Mesendoderm (in vitro differentiated cells): ENCODE data around the gene NAA11.

Experiments used
- DNase-seq: peaks from one replicate; pipeline ENCODE4 v3.0.0; 2013
- H2AK5ac ChIP-seq: 2 replicates; pipeline ENCODE4 v1.6.1; 2013; ENCODE audit warnings: low read length, inconsistent platforms
- H2BK120ac ChIP-seq: 2 replicates; pipeline ENCODE4 v1.6.1; 2013; ENCODE audit warnings: low read depth, mild to moderate bottlenecking, low read length, moderate library complexity, mixed read lengths
- H2BK15ac ChIP-seq: replicated peaks from 2 replicates; pipeline ENCODE4 v1.6.1; 2013; ENCODE audit warnings: low read depth, mild to moderate bottlenecking, moderate library complexity
- H2BK5ac ChIP-seq: 2 replicates; pipeline ENCODE4 v1.6.1; 2013; ENCODE audit warnings: low read length, inconsistent platforms
- H3K18ac ChIP-seq: 2 replicates; pipeline ENCODE4 v1.6.1; 2013; ENCODE audit warnings: mild to moderate bottlenecking, low read length, mixed read lengths
- H3K23ac ChIP-seq: one replicate; pipeline ENCODE4 v1.6.1; 2013; ENCODE audit warnings: low read length
- H3K27ac ChIP-seq: 2 replicates; pipeline ENCODE4 v1.5.1; 2013; ENCODE audit warnings: low read depth, mild to moderate bottlenecking, inconsistent platforms, low read length, moderate library complexity
- H3K27me3 ChIP-seq: 2 replicates; pipeline ENCODE4 v1.6.1; 2013; ENCODE audit warnings: low read length, control low read depth, mild to moderate bottlenecking, inconsistent platforms; ENCODE audit not compliant: insufficient read depth, poor library complexity
- H3K36me3 ChIP-seq: 2 replicates; pipeline ENCODE4 v1.6.1; 2013; ENCODE audit warnings: low read length, inconsistent platforms; ENCODE audit not compliant: control insufficient read depth, insufficient read depth
- H3K4ac ChIP-seq: one replicate; pipeline ENCODE4 v1.6.1; 2013; ENCODE audit warnings: low read depth, mild to moderate bottlenecking, low read length, moderate library complexity
- H3K4me1 ChIP-seq: 2 replicates; pipeline ENCODE4 v1.6.1; 2013; ENCODE audit warnings: low read depth, low read length, inconsistent platforms; ENCODE audit not compliant: control insufficient read depth
- H3K4me2 ChIP-seq: 2 replicates; pipeline ENCODE4 v1.6.1; 2013; ENCODE audit warnings: low read length
- H3K4me3 ChIP-seq: 2 replicates; pipeline ENCODE4 v1.5.1; 2013; ENCODE audit warnings: mild to moderate bottlenecking, low read length
- H3K56ac ChIP-seq: one replicate; pipeline ENCODE4 v1.6.1; 2013; ENCODE audit warnings: low read length
- H3K79me1 ChIP-seq: 2 replicates; pipeline ENCODE4 v1.6.1; 2013; ENCODE audit warnings: low read length, inconsistent platforms
- H3K79me2 ChIP-seq: 2 replicates; pipeline ENCODE4 v1.6.1; 2013; ENCODE audit warnings: mild to moderate bottlenecking, low read length; ENCODE audit not compliant: control insufficient read depth, insufficient read depth
- H3K9ac ChIP-seq: 2 replicates; pipeline ENCODE4 v1.6.1; 2013; ENCODE audit warnings: low read length, inconsistent platforms
- H4K5ac ChIP-seq: one replicate; pipeline ENCODE4 v1.6.1; 2013; ENCODE audit warnings: low read length
- H4K8ac ChIP-seq: one replicate; pipeline ENCODE4 v1.6.1; 2013; ENCODE audit warnings: low read depth, mild to moderate bottlenecking, control low read depth, low read length, moderate library complexity
- WGBS: extraction: QIAGEN DNeasy Blood & Tissue Kit; methylation state at CpG from one replicate; pipeline ENCODE4 v1.1.7; 2013; ENCODE audit warnings: low lambda C conversion rate, missing lambda C conversion rate; ENCODE audit not compliant: insufficient coverage; ENCODE audit errors: extremely low coverage; 5-methylcytosine and 5-hydroxymethylcytosine counted together

Gene NAA11

DNA sequence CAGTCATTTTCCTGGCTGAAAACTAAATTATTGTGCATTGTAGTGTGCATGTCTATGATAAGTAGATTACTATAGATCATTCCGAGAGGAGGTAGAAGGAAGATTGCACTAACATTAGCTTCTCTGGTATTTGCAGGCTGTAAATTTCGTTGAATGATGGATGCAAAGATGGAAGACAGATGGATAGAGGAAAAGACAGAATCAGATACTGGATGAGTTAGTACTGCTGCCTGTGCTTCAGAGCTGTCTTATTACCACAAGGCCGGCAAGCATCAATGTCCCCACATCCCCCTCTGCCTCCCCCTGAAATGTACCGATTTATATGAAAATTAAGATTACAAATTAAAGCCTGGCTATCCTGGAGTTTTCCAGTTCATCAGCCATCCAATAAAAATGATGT, 17.7 kb downstream of the NAA11 start:
- H2BK15ac ChIP-seq: no peak overlapping the region
- H3K4ac ChIP-seq: no peak overlapping the region
- no peak overlapping the region for H3K23ac ChIP-seq
- H3K27me3 ChIP-seq: no peaks in the 10 kb centered on the region
- H4K8ac ChIP-seq: no peak overlapping the region
- no peak overlapping the region for H2AK5ac ChIP-seq
- no peaks in the 10 kb centered on the region for H3K79me2 ChIP-seq
- H3K18ac ChIP-seq: no peak overlapping the region
- H3K9ac ChIP-seq: no peak overlapping the region
- H4K5ac ChIP-seq: no peak overlapping the region
- WGBS: no CpG with 5 or more reads among the region's 4 CpGs
- no peaks in the 10 kb centered on the region for H3K36me3 ChIP-seq
- no peaks in the 10 kb centered on the region for H3K4me1 ChIP-seq
- H3K4me2 ChIP-seq: no peak overlapping the region
- no peaks in the 10 kb centered on the region for H3K79me1 ChIP-seq
- H2BK120ac ChIP-seq: no peak overlapping the region
- DNase-seq: no peak
- no peak overlapping the region for H3K27ac ChIP-seq
- no peak overlapping the region for H2BK5ac ChIP-seq
- no peak overlapping the region for H3K4me3 ChIP-seq
- H3K56ac ChIP-seq: no peak overlapping the region

DNA sequence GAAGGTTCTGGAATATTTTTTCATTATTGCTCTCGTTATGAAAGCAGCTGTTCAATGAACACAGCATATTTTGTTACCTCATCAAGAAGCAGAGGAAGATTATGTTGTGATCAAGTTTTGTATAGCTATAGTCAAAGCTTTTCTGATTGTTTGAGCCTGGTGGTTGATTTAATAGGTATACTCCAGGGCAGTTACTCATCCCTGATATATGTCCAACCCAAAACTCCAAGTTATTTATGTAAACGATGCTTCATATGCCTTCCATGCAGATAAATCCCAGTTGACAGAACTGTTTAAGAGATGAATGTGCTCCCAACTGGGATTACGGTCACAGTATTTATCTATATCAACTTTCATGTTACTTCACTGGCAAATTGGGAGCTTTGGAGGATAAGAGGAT, 19.1 kb downstream of the NAA11 start:
- H2BK15ac ChIP-seq: no peak overlapping the region
- H3K79me2 ChIP-seq: no peaks in the 10 kb centered on the region
- no peak overlapping the region for H2BK120ac ChIP-seq
- H2AK5ac ChIP-seq: no peak overlapping the region
- no peak for DNase-seq
- H3K23ac ChIP-seq: no peak overlapping the region
- H4K8ac ChIP-seq: no peak overlapping the region
- H3K9ac ChIP-seq: no peak overlapping the region
- no peaks in the 10 kb centered on the region for H3K27me3 ChIP-seq
- H3K4me2 ChIP-seq: no peak overlapping the region
- H3K36me3 ChIP-seq: no peaks in the 10 kb centered on the region
- no peak overlapping the region for H3K18ac ChIP-seq
- H3K79me1 ChIP-seq: no peaks in the 10 kb centered on the region
- H2BK5ac ChIP-seq: no peak overlapping the region
- no peak overlapping the region for H4K5ac ChIP-seq
- no peak overlapping the region for H3K56ac ChIP-seq
- no peaks in the 10 kb centered on the region for H3K4me1 ChIP-seq
- H3K27ac ChIP-seq: no peak overlapping the region
- no CpG with 5 or more reads among the region's 3 CpGs for WGBS
- no peak overlapping the region for H3K4me3 ChIP-seq
- no peak overlapping the region for H3K4ac ChIP-seq

DNA sequence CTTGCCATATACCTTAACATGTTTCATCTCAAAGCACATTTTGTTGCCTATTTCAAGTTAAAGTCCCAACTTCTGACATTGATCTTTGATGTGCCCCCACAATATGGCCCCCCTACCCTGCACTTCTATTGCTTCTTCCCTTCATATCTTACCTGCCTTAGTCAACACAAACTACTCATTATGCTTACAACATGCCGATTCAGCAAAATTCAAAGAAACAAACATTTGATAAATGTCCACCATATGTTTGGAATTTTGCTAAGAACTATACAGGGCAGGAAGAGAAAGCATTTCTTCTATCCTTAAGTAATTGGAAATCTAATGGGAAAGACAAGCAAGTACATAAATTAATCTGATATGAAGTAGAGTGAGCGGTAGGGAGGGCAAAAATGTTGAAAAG, 25.6 kb downstream of the NAA11 start:
- Histone ChIP-seq H3K4me2 (no peak overlapping the region), H3K4me1 (no peaks in the 10 kb centered on the region), H3K27ac (no peak overlapping the region), H4K5ac (no peak overlapping the region), H3K4ac (no peak overlapping the region), H3K27me3 (no peaks in the 10 kb centered on the region), H3K18ac (no peak overlapping the region), H4K8ac (no peak overlapping the region), H3K36me3 (no peaks in the 10 kb centered on the region), H2AK5ac (no peak overlapping the region), H2BK120ac (no peak overlapping the region), H3K56ac (no peak overlapping the region), H2BK5ac (no peak overlapping the region), H3K79me2 (no peaks in the 10 kb centered on the region), H3K79me1 (no peaks in the 10 kb centered on the region), H3K9ac (no peak overlapping the region), H3K4me3 (no peak overlapping the region), H2BK15ac (no peak overlapping the region), H3K23ac (no peak overlapping the region)
- no peak for DNase-seq
- 100% methylated on average over 1 of the region's 2 CpGs for WGBS

DNA sequence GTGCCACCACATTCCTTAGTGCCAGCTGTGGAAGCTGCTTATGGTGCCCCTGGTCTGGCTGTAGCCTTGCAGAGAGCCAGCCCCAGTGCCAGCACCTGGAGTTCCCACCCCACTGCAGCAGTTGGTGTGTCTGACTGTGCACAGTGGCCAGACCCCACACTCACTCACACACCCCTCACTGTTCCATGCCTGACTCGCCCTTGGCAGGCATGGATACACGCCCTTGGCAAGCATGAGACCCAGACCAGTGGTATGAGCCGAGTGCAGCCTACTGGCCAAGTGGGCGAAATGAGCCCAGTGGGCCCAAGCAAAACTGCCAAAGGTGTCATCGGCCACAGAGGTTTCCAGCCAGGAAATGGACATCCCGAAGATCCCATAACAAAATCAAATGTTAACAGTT, 27.4 kb downstream of the NAA11 start:
- H4K8ac ChIP-seq: no peak overlapping the region
- H2BK120ac ChIP-seq: no peak overlapping the region
- H3K27ac ChIP-seq: no peak overlapping the region
- H3K79me2 ChIP-seq: no peaks in the 10 kb centered on the region
- no peak overlapping the region for H3K18ac ChIP-seq
- no peak overlapping the region for H2AK5ac ChIP-seq
- H2BK5ac ChIP-seq: no peak overlapping the region
- no peaks in the 10 kb centered on the region for H3K27me3 ChIP-seq
- H3K4me3 ChIP-seq: no peak overlapping the region
- no peak overlapping the region for H4K5ac ChIP-seq
- H2BK15ac ChIP-seq: no peak overlapping the region
- H3K23ac ChIP-seq: no peak overlapping the region
- H3K9ac ChIP-seq: no peak overlapping the region
- H3K56ac ChIP-seq: no peak overlapping the region
- no CpG with 5 or more reads among the region's 6 CpGs for WGBS
- H3K4me1 ChIP-seq: no peaks in the 10 kb centered on the region
- H3K4ac ChIP-seq: no peak overlapping the region
- no peaks in the 10 kb centered on the region for H3K79me1 ChIP-seq
- no peaks in the 10 kb centered on the region for H3K36me3 ChIP-seq
- H3K4me2 ChIP-seq: no peak overlapping the region
- DNase-seq: no peak

DNA sequence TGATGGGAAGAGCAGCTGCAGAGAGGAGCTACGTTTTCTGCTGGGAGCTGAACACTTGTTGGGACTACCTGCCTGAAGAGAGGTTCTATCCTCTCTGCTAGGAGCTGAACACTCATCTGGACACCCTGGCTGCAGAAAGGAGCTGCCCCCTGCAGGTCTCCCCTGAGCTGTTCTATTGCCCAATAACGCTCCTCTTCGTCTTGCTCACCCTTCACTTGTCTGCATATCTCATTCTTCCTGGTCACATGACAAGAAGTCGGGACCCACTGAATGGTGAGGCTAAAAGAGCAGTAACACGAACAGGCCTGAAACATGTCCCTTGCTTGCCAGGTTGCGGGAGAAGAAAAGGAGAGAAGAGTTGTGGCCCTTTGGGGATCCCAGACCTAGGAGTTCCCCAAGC, 27.8 kb downstream of the NAA11 start:
- Histone ChIP-seq H4K8ac (no peak overlapping the region), H2BK5ac (no peak overlapping the region), H3K56ac (no peak overlapping the region), H3K4ac (no peak overlapping the region), H3K79me2 (no peaks in the 10 kb centered on the region), H3K36me3 (no peaks in the 10 kb centered on the region), H3K9ac (no peak overlapping the region), H2BK15ac (no peak overlapping the region), H3K4me2 (no peak overlapping the region), H3K4me1 (no peaks in the 10 kb centered on the region), H4K5ac (no peak overlapping the region), H3K23ac (no peak overlapping the region), H3K18ac (no peak overlapping the region), H2AK5ac (no peak overlapping the region), H3K4me3 (no peak overlapping the region), H2BK120ac (no peak overlapping the region), H3K79me1 (no peaks in the 10 kb centered on the region), H3K27ac (no peak overlapping the region), H3K27me3 (no peaks in the 10 kb centered on the region)
- WGBS: no CpG with 5 or more reads among the region's 6 CpGs
- no peak for DNase-seq

DNA sequence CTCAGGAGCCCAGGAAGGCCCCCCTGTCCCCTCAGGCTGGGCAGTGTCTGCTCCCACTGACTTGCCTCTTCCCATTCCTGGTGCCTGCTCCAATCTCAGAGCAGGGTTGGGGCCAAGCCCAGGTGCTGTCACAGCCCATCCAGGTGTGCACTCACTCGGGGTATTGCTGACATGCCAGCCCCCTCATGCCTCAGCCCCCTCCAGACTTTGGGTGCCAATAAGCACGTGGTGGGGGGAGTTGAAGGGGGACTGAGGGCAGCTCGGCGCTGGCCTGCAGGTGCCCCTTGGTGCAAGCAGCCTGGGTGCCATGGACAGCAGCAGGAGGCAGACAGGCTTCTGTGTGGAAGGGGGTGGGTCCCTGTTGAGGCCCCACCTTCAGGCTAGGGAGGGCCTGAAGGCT, 28.4 kb downstream of the NAA11 start:
- WGBS: no CpG with 5 or more reads among the region's 4 CpGs
- Histone ChIP-seq H2BK5ac (no peak overlapping the region), H3K36me3 (no peaks in the 10 kb centered on the region)

More for the DNA sequence above, 28.4 kb downstream of the NAA11 start:
- Histone ChIP-seq H3K79me1 (no peaks in the 10 kb centered on the region), H3K4me2 (no peak overlapping the region), H3K18ac (no peak overlapping the region), H4K8ac (no peak overlapping the region), H2BK15ac (no peak overlapping the region), H3K27me3 (no peaks in the 10 kb centered on the region), H4K5ac (no peak overlapping the region), H3K9ac (no peak overlapping the region), H3K4me3 (no peak overlapping the region), H3K27ac (no peak overlapping the region), H2BK120ac (no peak overlapping the region), H3K4ac (no peak overlapping the region), H3K4me1 (no peaks in the 10 kb centered on the region), H3K56ac (no peak overlapping the region), H2AK5ac (no peak overlapping the region), H3K79me2 (no peaks in the 10 kb centered on the region), H3K23ac (no peak overlapping the region)
- no peak for DNase-seq
